Endothelial cell of umbilical vein (primary cell): ENCODE measurements around the gene FPR1. TPM values are rescaled to one million over a fixed set of nuclear protein-coding genes. Genes with fewer than 3 reads are reported as not detected.

Source experiments
- BruUV-seq: library from RNA; stranded (reverse); fragments of 400-500 nt; replicated peaks from 2 replicates; lab custom pipeline; 2021; lab: Mats Ljungman, UMichigan
- CTCF ChIA-PET: fragments of 300-600, 350-600 bp; sonication (Branson Sonifier 250); formaldehyde crosslinking; loops from one replicate; lab custom pipeline; 2021; ENCODE audit warnings: antibody characterized with exemption, inconsistent platforms; lab: Charles Lee
- POLR2A ChIA-PET: fragments of 300-600, 350-600 bp; sonication (Branson Sonifier 250); formaldehyde crosslinking; loops from one replicate; lab custom pipeline; 2021; ENCODE audit warnings: antibody characterized with exemption, inconsistent platforms; lab: Charles Lee
- DNase-seq: peaks from one replicate; pipeline ENCODE4 v3.0.0-alpha.2; 2011; ENCODE audit warnings: low read depth, low spot score
- FAIRE-seq: peaks from 2 replicates; lab custom pipeline; 2011; peaks lifted over from hg19 to GRCh38; lab: Jason Lieb, UNC
- H2AFZ ChIP-seq: 2 replicates; pipeline ENCODE4 v1.6.0; 2012; ENCODE audit warnings: low read depth, low read length, control low read depth, inconsistent platforms
- H3K27ac ChIP-seq: 2 replicates; pipeline ENCODE4 v1.5.1; 2011; ENCODE audit warnings: low read depth, mild to moderate bottlenecking, control low read depth, low read length, moderate library complexity; ENCODE audit not compliant: insufficient read depth
- H3K27me3 ChIP-seq, 2 experiments: 2 replicates each; pipeline versions ENCODE4 v1.6.0 to v1.6.1; 2011; ENCODE audit warnings: low read length in 2 of 2, mixed read lengths in 1 of 2; ENCODE audit not compliant: control insufficient read depth in 2 of 2, insufficient read depth in 2 of 2
- H3K36me3 ChIP-seq, 2 experiments: 2 replicates in 1 of 2; 3 replicates in 1 of 2; pipeline ENCODE4 v1.5.1; 2011; ENCODE audit warnings: low read length in 2 of 2, mild to moderate bottlenecking in 1 of 2, moderate library complexity in 1 of 2; ENCODE audit not compliant: control insufficient read depth in 2 of 2, insufficient read depth in 2 of 2; ENCODE audit errors: extremely low read depth in 1 of 2
- H3K4me1 ChIP-seq: 3 replicates; pipeline ENCODE4 v1.5.1; 2011; ENCODE audit warnings: mild to moderate bottlenecking, low read length; ENCODE audit not compliant: control insufficient read depth, insufficient read depth; ENCODE audit errors: extremely low read depth
- H3K4me2 ChIP-seq: 2 replicates; pipeline ENCODE4 v1.6.1; 2011; ENCODE audit warnings: low read length, control low read depth, mixed read lengths; ENCODE audit not compliant: insufficient read depth
- H3K4me3 ChIP-seq, 3 experiments: fragments of 200-600 bp in 1 of 3; sonication (generic), shearing (Covaris generic) in 1 of 3; replicated peaks in 1 of 3; 2 replicates each; pipeline ENCODE4 v1.5.1; 2011 to 2016; ENCODE audit warnings: control low read depth in 3 of 3, low read length in 3 of 3, mild to moderate bottlenecking in 2 of 3, inconsistent platforms in 1 of 3, low read depth in 1 of 3, moderate library complexity in 1 of 3; ENCODE audit not compliant: insufficient read depth in 1 of 3
- H3K79me2 ChIP-seq: 2 replicates; pipeline ENCODE4 v1.6.0; 2012; ENCODE audit warnings: low read length, inconsistent platforms; ENCODE audit not compliant: control insufficient read depth, insufficient read depth
- H3K9ac ChIP-seq: replicated peaks from 2 replicates; pipeline ENCODE3; 2011; ENCODE audit warnings: low read length, control low read depth; ENCODE audit not compliant: insufficient read depth; ENCODE audit errors: extremely low read depth
- H3K9me1 ChIP-seq: replicated peaks from 3 replicates; pipeline ENCODE4 v1.6.0; 2011; ENCODE audit warnings: mild to moderate bottlenecking, low read length; ENCODE audit not compliant: control insufficient read depth, insufficient read depth; ENCODE audit errors: extremely low read depth
- H3K9me3 ChIP-seq: replicated peaks from 2 replicates; pipeline ENCODE4 v1.5.1; 2012; ENCODE audit warnings: low read length, inconsistent platforms; ENCODE audit not compliant: control insufficient read depth, insufficient read depth
- H4K20me1 ChIP-seq: replicated peaks from 2 replicates; pipeline ENCODE3; 2011; ENCODE audit warnings: mild to moderate bottlenecking, low read length; ENCODE audit not compliant: control insufficient read depth, insufficient read depth; ENCODE audit errors: extremely low read depth
- EZH2 ChIP-seq: IDR thresholded peaks from 2 replicates; pipeline ENCODE4 v1.6.1; 2012; ENCODE audit warnings: borderline replicate concordance, low read depth, mild to moderate bottlenecking, moderate library complexity, low read length, inconsistent platforms; ENCODE audit not compliant: severe bottlenecking
- FOS ChIP-seq: IDR thresholded peaks from 2 replicates; pipeline ENCODE4 v1.6.1; 2011; ENCODE audit warnings: mild to moderate bottlenecking, low read length, moderate library complexity, borderline replicate concordance; ENCODE audit not compliant: insufficient read depth
- GATA2 ChIP-seq: IDR thresholded peaks from 2 replicates; pipeline ENCODE4 v1.7.0; 2011; ENCODE audit warnings: low read depth, mild to moderate bottlenecking, moderate library complexity, mixed read lengths, low read length; ENCODE audit not compliant: insufficient read length, insufficient read depth
- JUN ChIP-seq: IDR thresholded peaks from 2 replicates; pipeline ENCODE4 v1.6.1; 2011; ENCODE audit warnings: borderline replicate concordance, low read depth; ENCODE audit not compliant: insufficient read length, insufficient read depth
- MYC ChIP-seq: IDR thresholded peaks from one replicate; pipeline ENCODE4 v1.6.1; 2011; ENCODE audit warnings: mild to moderate bottlenecking, low read depth, low read length
- POLR2A ChIP-seq: IDR thresholded peaks from 2 replicates; pipeline ENCODE4 v1.6.1; 2012; ENCODE audit warnings: low read depth, mild to moderate bottlenecking, control low read depth, low read length
- POLR2AphosphoS5 ChIP-seq: IDR thresholded peaks from 2 replicates; pipeline ENCODE4 v1.6.1; 2012; ENCODE audit warnings: low read depth, mild to moderate bottlenecking, control low read depth, low read length, moderate library complexity; ENCODE audit not compliant: insufficient read depth
- dilution Hi-C: fragments of 300-500 bp; cut with MboI; formaldehyde crosslinking; loops from one replicate; pipeline ENCODE4 v1.15.0; 2019; ENCODE audit warnings: low sequenced_read_pairs; ENCODE audit not compliant: extremely low pct_ligation_motif_present
- intact Hi-C: fragments of 100-400 bp; cut with micrococcal nuclease; formaldehyde crosslinking; loops from one replicate; pipeline ENCODE4 v1.10.0; 2022
- polyA plus RNA-seq, 4 experiments: library from polyadenylated mRNA; depleted of rRNA in 3 of 4; stranded (reverse) in 3 of 4; unstranded in 1 of 4; fragments of >200 nt; gene quantifications; 2 replicates each; pipeline versions ENCODE4 v1.2.1 to v1.2.3, GENCODE V29; 2011 to 2012; ENCODE audit warnings: missing spikeins in 1 of 4
- total RNA-seq: library from RNA; stranded (reverse); gene quantifications from 2 replicates; pipeline ENCODE4 v1.2.3, GENCODE V29; 2021
- TF ChIP-seq, protein P1 (sequence below), 2 donors: IDR thresholded peaks; 1 replicate in 1 of 2; 2 replicates in 1 of 2; pipeline ENCODE4 v1.5.1; 2011; ENCODE audit warnings: low read length in 2 of 2, mild to moderate bottlenecking in 2 of 2, moderate library complexity in 2 of 2, control low read depth in 1 of 2, inconsistent platforms in 1 of 2, low read depth in 1 of 2; ENCODE audit not compliant: insufficient read depth in 1 of 2; ENCODE audit errors: extremely low read depth in 1 of 2
- TF ChIP-seq, protein P2 (sequence below): IDR thresholded peaks from 2 replicates; pipeline ENCODE4 v1.6.1; 2011; ENCODE audit not compliant: insufficient read depth, insufficient read length

The FPR1 gene
- total and polyA plus RNA-seq, 2 donors (not counting 3 experiments of a cell fraction or from before 2014, with no cell fraction given) = not detected

DNA sequence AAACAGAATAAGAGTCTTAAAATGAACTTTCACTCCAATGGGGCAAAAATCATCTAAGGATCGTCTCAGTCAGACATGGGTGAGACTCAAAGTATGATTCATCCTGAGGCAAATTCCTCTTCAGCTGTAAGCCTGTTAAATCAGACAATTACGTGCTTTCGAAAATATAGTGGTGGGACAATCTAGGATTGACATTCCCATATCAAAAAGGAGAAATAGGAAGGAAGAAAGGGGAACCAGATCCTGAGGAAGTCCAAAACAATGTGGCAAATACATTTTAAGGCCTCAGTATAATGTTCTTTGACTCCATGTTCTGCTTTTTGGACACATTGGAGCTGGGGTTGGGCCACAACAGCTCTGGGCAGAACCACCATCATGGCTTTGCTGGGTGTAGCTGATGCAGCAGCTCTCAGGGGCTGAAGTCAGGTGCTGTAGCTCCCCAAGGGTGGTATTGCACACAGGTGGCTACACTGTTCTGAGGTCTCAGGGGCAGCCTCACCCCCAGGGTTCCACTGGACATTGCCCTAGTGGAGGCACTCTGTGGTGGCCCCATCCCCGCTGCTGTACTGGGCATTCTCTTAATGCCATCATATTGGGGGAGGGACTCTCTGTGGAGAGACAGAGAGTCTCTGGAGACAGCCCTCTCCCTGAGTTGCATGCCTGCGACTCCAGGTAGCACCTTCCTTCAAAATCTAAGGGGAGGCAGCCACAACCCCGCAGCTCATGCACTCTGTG lies 37.5 kb upstream of the FPR1 start:
- no peak overlapping the region for H3K9ac ChIP-seq
- no peaks in the 10 kb centered on the region for H4K20me1 ChIP-seq
- H3K4me1 ChIP-seq = no peaks in the 10 kb centered on the region
- ChIA-PET POLR2A (no interaction called here), CTCF (interaction anchor here (0.6 kb wide), 1 partner anchor 11 kb away, joined by 3 read pairs; no protein-coding TSS in a partner anchor)
- H3K27ac ChIP-seq = no peak overlapping the region
- TF ChIP-seq, protein P1, sequence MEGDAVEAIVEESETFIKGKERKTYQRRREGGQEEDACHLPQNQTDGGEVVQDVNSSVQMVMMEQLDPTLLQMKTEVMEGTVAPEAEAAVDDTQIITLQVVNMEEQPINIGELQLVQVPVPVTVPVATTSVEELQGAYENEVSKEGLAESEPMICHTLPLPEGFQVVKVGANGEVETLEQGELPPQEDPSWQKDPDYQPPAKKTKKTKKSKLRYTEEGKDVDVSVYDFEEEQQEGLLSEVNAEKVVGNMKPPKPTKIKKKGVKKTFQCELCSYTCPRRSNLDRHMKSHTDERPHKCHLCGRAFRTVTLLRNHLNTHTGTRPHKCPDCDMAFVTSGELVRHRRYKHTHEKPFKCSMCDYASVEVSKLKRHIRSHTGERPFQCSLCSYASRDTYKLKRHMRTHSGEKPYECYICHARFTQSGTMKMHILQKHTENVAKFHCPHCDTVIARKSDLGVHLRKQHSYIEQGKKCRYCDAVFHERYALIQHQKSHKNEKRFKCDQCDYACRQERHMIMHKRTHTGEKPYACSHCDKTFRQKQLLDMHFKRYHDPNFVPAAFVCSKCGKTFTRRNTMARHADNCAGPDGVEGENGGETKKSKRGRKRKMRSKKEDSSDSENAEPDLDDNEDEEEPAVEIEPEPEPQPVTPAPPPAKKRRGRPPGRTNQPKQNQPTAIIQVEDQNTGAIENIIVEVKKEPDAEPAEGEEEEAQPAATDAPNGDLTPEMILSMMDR (IDR thresholded peaks at IDR 0.05; ENCODE audit: extremely low read depth in 1 of 2, insufficient read depth in 1 of 2, low read depth in 1 of 2, low read length in 2 of 2) = no peak
- TF ChIP-seq GATA2 = no peak
- TF ChIP-seq JUN = no peak
- no peak for TF ChIP-seq POLR2AphosphoS5
- TF ChIP-seq EZH2 = no peak
- no peak for TF ChIP-seq MYC
- no peak for TF ChIP-seq POLR2A
- TF ChIP-seq, protein P2, sequence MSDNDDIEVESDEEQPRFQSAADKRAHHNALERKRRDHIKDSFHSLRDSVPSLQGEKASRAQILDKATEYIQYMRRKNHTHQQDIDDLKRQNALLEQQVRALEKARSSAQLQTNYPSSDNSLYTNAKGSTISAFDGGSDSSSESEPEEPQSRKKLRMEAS = no peak
- TF ChIP-seq FOS = no peak
- no peak overlapping the region for H2AFZ ChIP-seq
- no TSS peak for BruUV-seq
- FAIRE-seq (no peak), DNase-seq (no peak)
- H3K9me3 ChIP-seq = peaks cover 2% of the 10 kb centered on the region
- H3K4me2 ChIP-seq = no peak overlapping the region
- dilution Hi-C loops (no loop called here), intact Hi-C loops (no loop called here)
- no peaks in the 10 kb centered on the region for H3K36me3 ChIP-seq
- no peak overlapping the region for H3K4me3 ChIP-seq
- H3K27me3 ChIP-seq = no peaks in the 10 kb centered on the region
- no peaks in the 10 kb centered on the region for H3K9me1 ChIP-seq
- no peaks in the 10 kb centered on the region for H3K79me2 ChIP-seq
